ENCODE data around the gene CREB5.

DNA sequence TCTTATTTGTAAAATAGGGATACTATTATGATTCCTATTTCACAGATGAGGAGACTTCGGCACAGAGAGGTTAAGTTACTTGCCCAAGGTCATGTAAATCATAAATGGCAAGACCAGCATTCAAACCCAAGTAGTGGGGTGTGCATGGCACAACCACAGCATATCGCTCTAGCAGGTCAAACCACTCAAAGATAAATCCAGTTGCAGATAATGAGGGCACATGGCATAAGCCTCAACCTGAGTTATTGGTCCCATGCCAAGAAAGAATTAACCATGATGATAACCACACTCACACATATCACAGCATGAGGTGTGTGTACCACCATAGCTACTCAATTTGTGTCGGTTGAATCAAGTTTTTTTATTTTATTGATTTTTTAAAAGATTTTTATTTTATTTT, 180.5 kb downstream of the CREB5 start:
- TF ChIP-seq EZH2 (IDR thresholded peaks at IDR 0.05; ENCODE audit: low read depth): no peak
- TF ChIP-seq, protein P1, sequence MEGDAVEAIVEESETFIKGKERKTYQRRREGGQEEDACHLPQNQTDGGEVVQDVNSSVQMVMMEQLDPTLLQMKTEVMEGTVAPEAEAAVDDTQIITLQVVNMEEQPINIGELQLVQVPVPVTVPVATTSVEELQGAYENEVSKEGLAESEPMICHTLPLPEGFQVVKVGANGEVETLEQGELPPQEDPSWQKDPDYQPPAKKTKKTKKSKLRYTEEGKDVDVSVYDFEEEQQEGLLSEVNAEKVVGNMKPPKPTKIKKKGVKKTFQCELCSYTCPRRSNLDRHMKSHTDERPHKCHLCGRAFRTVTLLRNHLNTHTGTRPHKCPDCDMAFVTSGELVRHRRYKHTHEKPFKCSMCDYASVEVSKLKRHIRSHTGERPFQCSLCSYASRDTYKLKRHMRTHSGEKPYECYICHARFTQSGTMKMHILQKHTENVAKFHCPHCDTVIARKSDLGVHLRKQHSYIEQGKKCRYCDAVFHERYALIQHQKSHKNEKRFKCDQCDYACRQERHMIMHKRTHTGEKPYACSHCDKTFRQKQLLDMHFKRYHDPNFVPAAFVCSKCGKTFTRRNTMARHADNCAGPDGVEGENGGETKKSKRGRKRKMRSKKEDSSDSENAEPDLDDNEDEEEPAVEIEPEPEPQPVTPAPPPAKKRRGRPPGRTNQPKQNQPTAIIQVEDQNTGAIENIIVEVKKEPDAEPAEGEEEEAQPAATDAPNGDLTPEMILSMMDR (conservative IDR thresholded peaks at IDR 0.05): no peak
